C4-2B (cell line): ENCODE measurements around the gene PIK3R5.
A peak's percentile ranks its signal among the peaks of the same experiment; 100 is the strongest.

Experiments used
- H3K27ac ChIP-seq: fragments of 450-650 bp; 2 replicates; pipeline ENCODE4 v1.5.1; 2017
- CTCF ChIP-seq: fragments of 450-650 bp; conservative IDR thresholded peaks from 2 replicates; pipeline ENCODE4 v1.5.1; 2017; ENCODE audit warnings: mild to moderate bottlenecking
- ZFX ChIP-seq: fragments of 450-650 bp; IDR thresholded peaks from 2 replicates; pipeline ENCODE4 v1.6.1; 2017

Gene PIK3R5

GRCh38 chr17:8894673-8895578, 70.6 kb downstream of the PIK3R5 start:
- no peak overlapping the region for H3K27ac ChIP-seq
- TF ChIP-seq CTCF (peak; percentile 86), ZFX (no peak)

GRCh38 chr17:8894202-8894671, 71.3 kb downstream of the PIK3R5 start:
- no peak overlapping the region for H3K27ac ChIP-seq
- TF ChIP-seq CTCF (no peak), ZFX (no peak)

GRCh38 chr17:8893621-8894201, 71.8 kb downstream of the PIK3R5 start:
- no peak for TF ChIP-seq CTCF
- no peak for TF ChIP-seq ZFX
- H3K27ac ChIP-seq, result no peak overlapping the region

GRCh38 chr17:8893059-8893458, 72.4 kb downstream of the PIK3R5 start:
- H3K27ac ChIP-seq, result no peak overlapping the region
- TF ChIP-seq CTCF (no peak), ZFX (no peak)

GRCh38 chr17:8892338-8892690, 73.2 kb downstream of the PIK3R5 start:
- no peak overlapping the region for H3K27ac ChIP-seq
- TF ChIP-seq ZFX (no peak), CTCF (no peak)

GRCh38 chr17:8890671-8891070, 74.8 kb downstream of the PIK3R5 start:
- TF ChIP-seq ZFX (no peak), CTCF (no peak)
- no peak overlapping the region for H3K27ac ChIP-seq
